Stimulated activated CD4-positive, alpha-beta T cell treated with anti-CD3 and anti-CD28 coated beads, Interleukin-4, amount 100 ng/mL, for 24 hours (primary cell): ENCODE data around the gene IGF2R.

ENCODE experiments used
- DNase-seq: peaks from one replicate; pipeline ENCODE4 v3.0.0-alpha.2; 2020

The IGF2R gene

DNA sequence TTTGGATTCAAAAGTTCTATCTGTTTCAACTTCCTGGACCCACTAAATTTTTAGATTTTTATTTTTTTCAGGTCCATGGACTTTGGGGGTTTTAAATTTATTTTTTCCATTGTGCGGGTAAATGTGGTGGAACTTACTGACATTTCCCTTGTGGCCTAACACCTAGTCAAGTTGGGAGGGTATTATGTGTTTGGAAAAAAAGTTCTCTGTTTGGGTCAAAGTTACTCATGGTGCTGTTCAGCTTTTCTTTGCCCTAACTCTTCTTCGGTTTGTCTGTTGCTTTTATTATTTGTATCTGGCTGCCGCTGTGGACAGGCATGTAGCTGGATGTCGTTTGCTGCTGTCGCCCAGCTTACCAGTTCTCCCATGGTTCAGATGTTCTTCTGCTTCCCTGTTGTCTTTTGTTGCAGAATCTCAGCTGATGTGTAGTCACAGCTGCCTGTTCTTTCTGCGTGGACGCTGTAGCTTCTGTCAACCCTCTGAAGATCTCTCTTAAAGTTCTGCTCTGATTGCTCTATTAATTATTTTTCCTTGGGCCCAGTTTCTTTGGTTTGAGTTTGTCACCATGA, 7.9 kb downstream of the IGF2R start:
- no peak for DNase-seq

DNA sequence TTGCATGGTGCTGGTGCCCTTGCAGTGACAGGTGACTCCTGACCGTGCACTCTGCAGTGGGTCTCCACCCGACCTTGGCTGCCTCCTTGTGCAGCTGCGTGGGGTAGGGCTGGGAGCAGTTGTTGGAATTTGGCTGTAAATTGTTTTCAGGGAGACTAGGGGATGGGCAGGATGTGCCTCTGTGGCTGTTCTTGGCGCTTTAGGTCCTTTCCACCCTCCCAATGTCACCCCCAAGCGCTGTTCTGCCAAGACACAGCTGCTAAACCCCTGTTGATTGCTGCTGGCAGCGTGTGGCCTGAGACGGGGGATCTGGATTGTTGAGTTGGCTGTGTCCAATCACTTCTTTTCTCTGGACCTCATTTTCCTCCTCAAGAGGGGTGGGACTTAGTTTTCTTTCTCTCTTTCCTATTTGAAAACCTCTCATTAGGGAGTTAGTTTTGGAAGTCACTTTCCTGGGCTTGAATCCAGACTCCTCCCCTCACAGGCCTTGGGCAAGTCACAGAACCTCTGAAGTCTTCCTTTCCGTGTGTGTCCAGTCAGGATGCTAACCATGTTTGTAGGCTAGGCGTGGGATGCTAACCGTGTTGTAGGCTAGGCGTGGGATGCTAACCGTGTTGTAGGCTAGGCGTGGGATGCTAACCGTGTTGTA, 8.5 kb downstream of the IGF2R start:
- DNase-seq: no peak

DNA sequence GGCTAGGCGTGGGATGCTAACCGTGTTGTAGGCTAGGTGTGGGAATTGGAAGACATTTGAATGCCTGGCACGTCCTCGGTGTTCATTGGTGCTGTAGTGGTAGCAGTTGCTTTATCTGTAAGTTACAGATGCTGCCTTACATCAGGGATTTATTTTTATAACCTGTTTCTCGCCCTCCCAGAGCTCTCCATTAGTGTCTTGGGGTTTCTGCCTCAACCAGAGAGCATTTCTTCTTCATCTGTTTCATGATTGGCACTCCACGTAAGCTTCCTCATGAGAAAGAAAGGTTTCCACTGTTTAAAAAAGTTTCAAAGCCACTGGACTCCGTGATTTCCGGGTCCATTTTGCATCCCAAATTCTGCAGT, 9.0 kb downstream of the IGF2R start:
- DNase-seq: no peak

- peak; percentile 50 for DNase-seq
Measured at GRCh38 chr6:159978291-159979135, 9.6 kb downstream of the IGF2R start.

GRCh38 chr6:159979136-159979874, 10.4 kb downstream of the IGF2R start:
- DNase-seq: peak; percentile 71

DNA sequence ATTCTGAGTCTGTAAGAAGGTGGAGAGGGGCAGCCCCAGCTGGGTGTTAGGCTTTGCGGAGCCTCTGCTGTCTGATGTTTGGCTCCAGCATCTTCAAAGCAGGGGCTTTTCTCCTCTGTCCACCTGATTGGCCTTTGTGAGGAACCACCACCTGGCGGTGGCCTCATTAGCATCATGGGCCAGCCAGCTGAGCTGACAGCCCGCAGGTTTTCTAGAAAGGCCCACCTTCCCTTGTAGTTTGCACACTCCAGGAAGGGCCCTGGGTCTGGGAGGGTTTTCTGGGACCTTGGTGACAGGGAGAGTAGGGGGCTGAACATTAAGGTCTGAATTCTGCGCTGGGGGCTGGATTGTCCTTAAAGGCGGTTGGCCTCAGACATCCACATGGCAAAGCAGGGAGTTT, 11.6 kb downstream of the IGF2R start:
- DNase-seq: no peak

- no peak for DNase-seq
Measured at GRCh38 chr6:159981071-159981402, 12.2 kb downstream of the IGF2R start.

DNA sequence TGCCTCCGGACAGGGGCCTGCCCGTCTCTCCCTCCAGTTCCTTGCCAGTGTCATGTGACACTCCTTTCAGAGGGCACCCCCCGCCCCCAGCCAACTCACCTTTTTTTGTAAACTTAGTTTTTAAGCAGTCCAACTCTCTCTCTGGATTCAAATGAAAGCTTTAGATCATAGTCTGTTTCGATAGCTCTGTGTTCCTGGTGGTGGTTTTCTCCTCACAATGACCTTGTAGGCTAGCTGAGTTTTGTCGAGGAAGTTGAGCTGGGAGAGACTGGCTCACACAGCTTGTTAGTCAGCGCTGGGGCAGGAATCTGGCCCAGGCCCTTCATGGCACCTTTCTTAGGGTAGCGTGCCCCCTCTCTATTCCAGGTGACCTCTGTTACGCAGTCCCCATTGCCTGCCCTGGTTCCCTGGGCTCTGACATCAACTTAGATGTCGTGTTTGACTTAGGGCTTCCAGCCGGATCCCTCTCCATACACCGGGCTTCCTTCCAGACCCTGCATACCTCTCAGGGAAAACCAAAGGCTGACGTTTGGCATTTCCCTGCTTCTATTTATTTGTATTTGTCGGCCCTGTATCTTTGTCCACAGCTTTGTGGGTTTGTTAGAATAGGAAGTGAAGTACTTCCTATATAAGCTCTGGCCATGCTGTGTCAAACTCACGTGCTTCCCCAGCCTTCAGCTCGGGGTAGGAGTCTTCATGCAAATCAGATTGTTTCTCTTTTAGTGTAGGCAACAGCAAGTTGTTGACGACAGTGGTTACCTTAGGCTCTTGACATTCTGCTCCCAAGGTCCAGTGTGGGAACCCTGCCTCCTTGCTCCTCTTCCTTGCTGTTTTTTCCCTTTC, 12.7 kb downstream of the IGF2R start:
- DNase-seq: peak; percentile 46

DNA sequence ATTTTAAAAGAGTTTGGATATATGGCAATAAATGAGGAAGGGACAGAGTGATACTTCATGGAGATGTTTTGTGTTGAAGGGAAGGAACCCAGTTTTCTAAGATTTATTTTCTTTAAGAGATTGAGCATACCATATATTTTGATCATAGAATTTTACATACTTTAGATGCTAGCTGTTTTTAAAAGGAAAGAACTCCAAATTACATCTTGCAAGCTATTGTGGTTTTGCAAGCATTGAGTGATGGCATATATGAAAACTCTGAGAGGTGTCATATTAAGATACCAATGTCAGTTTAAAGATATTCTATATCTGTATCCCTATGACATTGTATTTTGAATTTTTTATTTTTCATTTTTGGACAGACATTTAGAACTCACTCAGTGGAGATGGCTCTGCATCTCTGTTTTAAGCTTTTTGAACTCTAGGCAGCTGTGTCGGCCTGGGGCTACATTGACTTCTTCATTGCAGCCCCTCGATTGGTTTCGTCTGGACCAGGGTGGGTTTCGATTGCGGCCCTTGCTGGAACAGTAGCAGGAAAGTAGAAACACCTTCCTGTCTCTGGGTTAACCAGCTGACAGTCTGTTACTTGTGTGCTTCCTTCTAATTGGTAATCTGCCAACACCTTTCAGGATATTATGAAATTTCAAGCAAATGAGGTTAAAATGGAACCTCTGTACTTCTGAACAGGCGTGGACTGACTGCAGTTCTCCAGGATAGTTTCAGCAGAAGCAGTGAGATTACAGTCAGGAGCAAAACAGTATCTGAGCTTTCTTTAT, 14.0 kb downstream of the IGF2R start:
- no peak for DNase-seq

- no peak for DNase-seq
Measured at GRCh38 chr6:159983641-159984080, 14.8 kb downstream of the IGF2R start.

GRCh38 chr6:159984268-159984786, 15.4 kb downstream of the IGF2R start:
- DNase-seq: peak; percentile 2

GRCh38 chr6:159985296-159985945, 16.5 kb downstream of the IGF2R start:
- no peak for DNase-seq

GRCh38 chr6:159988983-159989454, 20.1 kb downstream of the IGF2R start:
- no peak for DNase-seq

- DNase-seq: no peak
Measured at GRCh38 chr6:159989492-159990480, 20.9 kb downstream of the IGF2R start.

GRCh38 chr6:159992366-159992765, 23.5 kb downstream of the IGF2R start:
- DNase-seq: no peak

DNA sequence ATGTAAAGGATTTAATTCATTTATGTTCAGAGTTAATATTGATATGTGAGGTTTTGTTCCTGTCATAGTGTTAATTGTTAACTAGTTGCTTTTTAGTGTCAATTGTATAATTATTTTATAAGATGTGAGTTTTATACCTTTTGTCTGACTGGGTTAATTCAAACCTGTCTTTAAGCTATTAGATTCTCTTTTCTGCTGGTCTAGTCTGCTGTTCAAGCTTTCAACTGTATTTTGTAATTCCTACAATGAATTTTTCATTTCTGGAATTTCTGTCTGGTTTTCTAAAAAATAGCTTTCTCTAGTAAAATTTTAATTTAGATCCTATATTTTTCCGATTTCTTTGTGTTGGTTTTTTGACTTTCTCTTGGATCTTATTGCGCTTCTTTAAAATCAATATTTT, 26.5 kb downstream of the IGF2R start:
- DNase-seq: no peak

DNA sequence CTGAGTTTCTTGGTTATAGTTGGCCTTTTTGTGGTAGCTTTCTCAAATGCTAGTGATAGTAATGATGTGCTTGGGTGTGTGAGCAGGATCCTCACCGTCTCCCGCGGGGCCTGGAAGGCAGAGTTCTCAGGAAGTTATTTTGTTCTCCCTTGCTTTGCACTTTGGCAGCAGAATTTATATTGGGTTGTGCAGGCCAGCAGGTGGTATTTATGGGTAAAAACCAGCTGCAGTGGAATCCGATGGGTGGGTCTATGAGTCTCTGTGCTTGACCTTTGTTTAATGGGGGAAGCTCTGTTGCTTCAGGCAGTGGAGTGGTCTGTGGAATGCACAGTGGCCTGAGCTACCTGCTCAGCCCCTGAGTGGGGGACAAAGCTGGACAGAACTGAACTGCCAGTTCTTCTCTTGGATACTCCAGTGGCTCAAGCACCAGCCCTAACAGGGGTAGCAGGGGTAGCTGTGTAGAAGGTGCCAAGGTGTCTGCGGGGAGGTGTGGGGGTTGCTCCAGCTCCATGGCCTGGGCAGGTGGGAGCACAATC, 27.3 kb downstream of the IGF2R start:
- no peak for DNase-seq

GRCh38 chr6:159996626-159997497, 28.0 kb downstream of the IGF2R start:
- DNase-seq: no peak
